SKM-1 (cell line): Measurements from ENCODE around the gene RBM28.
"Not testable (repeated sequence)": the region's sequence is repeated elsewhere in the genome, so short reads cannot be mapped to it uniquely, and the experiment has no call there.

Source experiments
- DNase-seq: peaks from one replicate; lab custom pipeline; 2025; ENCODE audit not compliant: unreplicated experiment; lab: John Stamatoyannopoulos, UW

RBM28 gene

GRCh38 chr7:128349466-128349825 is 5.7 kb upstream of the RBM28 start:
- no peak for DNase-seq

- peak; percentile 33 for DNase-seq
These were observed 4.0 kb upstream of the RBM28 start for GRCh38 chr7:128347647-128348097.

GRCh38 chr7:128344431-128344774 is 695 bp upstream of the RBM28 start:
- DNase-seq, result no peak

- DNase-seq, result no peak
These were observed 2.0 kb downstream of the RBM28 start for GRCh38 chr7:128341733-128342132.

- DNase-seq, result no peak
These were observed 8.0 kb downstream of the RBM28 start for GRCh38 chr7:128335730-128336129.

- no peak for DNase-seq
These were observed 19.4 kb downstream of the RBM28 start for GRCh38 chr7:128324368-128324680.

GRCh38 chr7:128323459-128324367 is 20.0 kb downstream of the RBM28 start:
- DNase-seq, result no peak

GRCh38 chr7:128323040-128323439 is 20.7 kb downstream of the RBM28 start:
- no peak for DNase-seq

GRCh38 chr7:128322040-128322643 is 21.6 kb downstream of the RBM28 start:
- DNase-seq, result no peak

GRCh38 chr7:128321044-128321422 is 22.7 kb downstream of the RBM28 start:
- DNase-seq, result no peak

- DNase-seq, result no peak
These were observed 25.0 kb downstream of the RBM28 start for GRCh38 chr7:128318691-128319090.

- no peak for DNase-seq
These were observed 32.7 kb downstream of the RBM28 start for GRCh38 chr7:128311013-128311412.

GRCh38 chr7:128310499-128310898 is 33.2 kb downstream of the RBM28 start:
- DNase-seq, result no peak

- no peak for DNase-seq
These were observed 33.7 kb downstream of the RBM28 start for GRCh38 chr7:128309976-128310375.

GRCh38 chr7:128309124-128309523 is 34.6 kb downstream of the RBM28 start:
- no peak for DNase-seq

- DNase-seq, result no peak
These were observed 36.6 kb downstream of the RBM28 start for GRCh38 chr7:128307061-128307460.

- DNase-seq, result no peak
These were observed 39.5 kb downstream of the RBM28 start for GRCh38 chr7:128304212-128304611.

GRCh38 chr7:128303643-128304042 is 40.1 kb downstream of the RBM28 start:
- no peak for DNase-seq

- DNase-seq, result no peak
These were observed 40.6 kb downstream of the RBM28 start for GRCh38 chr7:128303133-128303532.

GRCh38 chr7:128302139-128302538 is 41.6 kb downstream of the RBM28 start:
- no peak for DNase-seq

GRCh38 chr7:128299109-128299607 is 44.5 kb downstream of the RBM28 start:
- no peak for DNase-seq

GRCh38 chr7:128298004-128298403 is 45.7 kb downstream of the RBM28 start:
- not testable (repeated sequence) for DNase-seq

GRCh38 chr7:128287556-128287955 is 56.2 kb downstream of the RBM28 start:
- DNase-seq, result no peak
